ENCODE measurements around the gene NTN1. TPM values are rescaled to one million over a fixed set of nuclear protein-coding genes. Genes with fewer than 3 reads are reported as not detected.

Gene NTN1
- total RNA-seq, 2 donors from 2014 or later, result 3.6 to 4.0 TPM

DNA sequence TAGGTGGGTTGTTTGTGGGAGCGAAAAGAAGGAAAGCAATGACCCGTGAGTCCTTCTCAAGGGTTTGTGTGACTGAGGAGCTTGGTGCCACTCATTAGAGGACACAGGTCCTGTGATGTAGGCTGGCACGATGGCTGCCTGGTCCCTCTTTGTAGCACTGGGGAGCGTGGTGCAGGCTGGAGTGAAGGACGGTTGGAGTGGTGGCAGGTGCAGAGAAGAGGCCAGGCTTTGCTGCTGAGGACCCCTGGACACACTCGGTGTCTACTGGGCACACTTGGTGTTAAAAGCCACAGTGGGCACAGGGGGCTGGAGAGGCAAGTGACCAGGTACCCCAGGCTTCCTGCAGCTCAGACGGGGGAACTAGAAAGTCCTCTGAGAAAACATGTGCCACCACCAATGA lies 106.0 kb downstream of the NTN1 start:
- H3K27me3 ChIP-seq, result no peaks in the 10 kb centered on the region
- no peaks in the 10 kb centered on the region for H3K36me3 ChIP-seq (replicated peaks in 1 of 2; ENCODE audit: insufficient read depth in 1 of 2, low read depth in 2 of 2)
- 86 to 92% methylated on average over 7 of the region's 7 CpGs for WGBS, 2 donors
- no peak overlapping the region for H3K27ac ChIP-seq
- ATAC-seq (no peak), DNase-seq (no peak)
- no peak overlapping the region for H3K4me3 ChIP-seq
- H3K9me3 ChIP-seq, result no peaks in the 10 kb centered on the region
- no peaks in the 10 kb centered on the region for H3K4me1 ChIP-seq
- TF ChIP-seq CTCF (IDR thresholded peaks at IDR 0.05) (no peak), POLR2A (IDR thresholded peaks at IDR 0.05) (no peak)
- intact Hi-C loops (cut with DNase I), result loop anchor here (10.0 kb wide), 1 partner anchor 57 kb away; no protein-coding TSS in a partner anchor

DNA sequence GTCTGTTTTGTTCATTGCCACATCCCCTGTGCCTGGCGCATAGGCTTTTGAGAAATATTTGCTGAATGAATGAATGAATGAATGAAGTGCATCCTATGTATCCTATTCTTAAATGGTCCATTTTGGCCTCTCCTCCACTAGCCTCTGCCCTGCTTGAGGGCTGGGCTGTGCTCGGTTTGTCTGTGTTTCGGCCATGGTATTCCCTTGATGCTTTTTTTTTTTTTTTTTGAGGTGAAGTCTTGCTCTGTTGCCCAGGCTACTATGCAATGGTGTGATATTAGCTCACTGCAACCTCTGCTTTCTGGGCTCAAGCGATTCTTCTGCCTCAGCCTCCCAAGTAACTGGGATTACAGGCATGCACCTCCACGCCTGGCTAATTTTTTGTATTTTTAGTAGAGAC lies 110.1 kb downstream of the NTN1 start:
- Histone ChIP-seq H3K27me3 (no peaks in the 10 kb centered on the region), H3K4me3 (no peak overlapping the region), H3K36me3 (replicated peaks in 1 of 2; ENCODE audit: insufficient read depth in 1 of 2, low read depth in 2 of 2) (no peaks in the 10 kb centered on the region), H3K27ac (no peak overlapping the region), H3K9me3 (no peaks in the 10 kb centered on the region), H3K4me1 (no peaks in the 10 kb centered on the region)
- ATAC-seq (no peak), DNase-seq (no peak)
- TF ChIP-seq CTCF (IDR thresholded peaks at IDR 0.05) (no peak), POLR2A (IDR thresholded peaks at IDR 0.05) (no peak)
- 74 to 95% methylated on average over 5 of the region's 5 CpGs for WGBS, 2 donors
- intact Hi-C loops (cut with DNase I), result no loop called here

- no peaks in the 10 kb centered on the region for H3K4me1 ChIP-seq
- H3K27me3 ChIP-seq, result no peaks in the 10 kb centered on the region
- H3K9me3 ChIP-seq, result no peaks in the 10 kb centered on the region
- no peak overlapping the region for H3K4me3 ChIP-seq
- DNase-seq (no peak), ATAC-seq (no peak)
- H3K36me3 ChIP-seq (replicated peaks in 1 of 2; ENCODE audit: insufficient read depth in 1 of 2, low read depth in 2 of 2), result no peaks in the 10 kb centered on the region
- TF ChIP-seq CTCF (IDR thresholded peaks at IDR 0.05) (no peak), POLR2A (IDR thresholded peaks at IDR 0.05) (no peak)
- intact Hi-C loops (cut with DNase I), result no loop called here
- WGBS, 2 donors, result 78 to 87% methylated on average over 9 of the region's 9 CpGs
- H3K27ac ChIP-seq, result no peak overlapping the region
Observed at GRCh38 chr17:9132291-9132690, 111.0 kb downstream of the NTN1 start.

- 86 to 91% methylated on average over 12 to 14 of the region's 14 CpGs for WGBS, 2 donors
- intact Hi-C loops (cut with DNase I), result no loop called here
- TF ChIP-seq POLR2A (IDR thresholded peaks at IDR 0.05) (no peak), CTCF (IDR thresholded peaks at IDR 0.05) (no peak)
- no peak for ATAC-seq
- Histone ChIP-seq H3K27me3 (no peaks in the 10 kb centered on the region), H3K36me3 (replicated peaks in 1 of 2; ENCODE audit: insufficient read depth in 1 of 2, low read depth in 2 of 2) (no peaks in the 10 kb centered on the region), H3K27ac (no peak overlapping the region), H3K4me1 (no peaks in the 10 kb centered on the region), H3K9me3 (no peaks in the 10 kb centered on the region), H3K4me3 (no peak overlapping the region)
- DNase-seq, result no peak
Observed at GRCh38 chr17:9132944-9133610, 111.8 kb downstream of the NTN1 start.

DNA sequence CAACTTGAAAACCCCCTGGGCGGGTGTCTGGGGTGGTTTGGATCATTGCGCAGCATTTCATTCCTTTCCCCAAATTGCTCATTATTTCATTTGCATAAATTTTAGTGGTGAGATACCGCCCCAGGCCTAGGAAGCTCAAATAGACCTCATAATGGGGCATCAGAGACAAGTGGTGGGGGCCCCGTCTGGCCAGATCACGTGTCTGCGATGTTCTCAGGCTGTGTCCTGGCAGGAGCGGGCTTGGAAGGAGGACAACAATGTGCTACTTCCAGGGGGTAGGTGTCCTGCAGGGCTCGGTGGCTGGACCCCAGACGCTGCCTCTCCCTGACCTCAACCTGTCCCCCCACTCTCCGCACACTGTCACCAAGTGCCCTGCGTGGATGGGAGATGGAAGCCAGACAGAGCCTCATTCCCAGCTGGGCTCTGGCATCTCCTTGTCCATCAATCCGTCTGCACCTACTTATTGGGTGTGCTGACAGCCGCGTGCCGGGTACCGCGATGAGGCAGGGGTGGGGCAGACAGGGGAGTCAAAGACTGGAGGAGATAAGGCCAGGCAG lies 116.9 kb downstream of the NTN1 start:
- Histone ChIP-seq H3K4me1 (no peaks in the 10 kb centered on the region), H3K4me3 (no peak overlapping the region), H3K9me3 (no peaks in the 10 kb centered on the region), H3K27ac (no peak overlapping the region), H3K27me3 (no peaks in the 10 kb centered on the region), H3K36me3 (replicated peaks in 1 of 2; ENCODE audit: insufficient read depth in 1 of 2, low read depth in 2 of 2) (no peaks in the 10 kb centered on the region)
- WGBS, 2 donors, result 78 to 83% methylated on average over 16 to 17 of the region's 17 CpGs
- ATAC-seq (no peak), DNase-seq (no peak)
- TF ChIP-seq POLR2A (IDR thresholded peaks at IDR 0.05) (no peak), CTCF (IDR thresholded peaks at IDR 0.05) (no peak)
- intact Hi-C loops (cut with DNase I), result no loop called here
